Measurements from ENCODE around the gene RBM28. TPM values are rescaled to one million over a fixed set of nuclear protein-coding genes. Genes with fewer than 3 reads are reported as not detected.

RBM28 gene
- total and polyA plus RNA-seq, 2 of the 8 experiments (the other 6 are each of a cell fraction or from before 2014, with no cell fraction given), result 12.8 to 65.3 TPM

GRCh38 chr7:128390871-128391565 lies 47.3 kb upstream of the RBM28 start:
- no peak overlapping the region for H3K14ac ChIP-seq (ENCODE audit: insufficient read length)
- H3K4me1 ChIP-seq (replicated peaks in 1 of 4; ENCODE audit: control insufficient read depth in 3 of 4, insufficient read depth in 4 of 4, low read length in 3 of 4), result peaks cover 0 to 11% (median 9%) of the 10 kb centered on the region in 4 experiments; a peak in 6 of 7 replicates
- no peak overlapping the region for H2BK12ac ChIP-seq (ENCODE audit: low read depth, low read length)
- no peak overlapping the region for H3K27ac ChIP-seq (ENCODE audit: low read depth, low read length)
- WGBS, 2 experiments (ENCODE audit: extremely low coverage in 1 of 2, insufficient coverage in 1 of 2, insufficient read length in 1 of 2, insufficient replicate concordance in 2 of 2, low coverage in 1 of 2, low lambda C conversion rate in 2 of 2, missing lambda C conversion rate in 1 of 2), result 90% methylated on average over 3 of the region's 3 CpGs; no CpG with 5 or more reads in 1 of the 2 experiments
- no peak overlapping the region for H4K5ac ChIP-seq (ENCODE audit: insufficient read length, low read depth, low read length)
- H3K4me3 ChIP-seq (ENCODE audit: extremely low read depth in 1 of 4, insufficient read depth in 2 of 4, low read depth in 3 of 4, low read length in 4 of 4), result no peak overlapping the region
- no peaks in the 10 kb centered on the region for H4K20me1 ChIP-seq (replicated peaks in 1 of 2; ENCODE audit: control insufficient read depth in 1 of 2, insufficient read depth in 2 of 2, low read length in 2 of 2)
- no peaks in the 10 kb centered on the region; the same call in 1 of the 2 replicates for H3K23me2 ChIP-seq (ENCODE audit: low read depth, low read length)
- ChIA-PET CTCF (ENCODE audit: partially characterized antibody) (interaction anchor here (0.7 to 19.2 kb wide), 10 partner anchors 9 to 70 kb away, joined by 3 to 345 read pairs (median 22); partner anchors contain the start of genes PRRT4 and RBM28), POLR2A (ENCODE audit: partially characterized antibody) (interaction anchor here (1.1 to 2.3 kb wide), 4 partner anchors 14 to 46 kb away, joined by 3 to 8 read pairs (median 4); no protein-coding TSS in a partner anchor)
- H2BK15ac ChIP-seq (ENCODE audit: low read length), result no peak overlapping the region
- H3K36me3 ChIP-seq (ENCODE audit: control insufficient read depth in 2 of 4, insufficient read depth in 4 of 4, low read length in 3 of 4), result no peaks in the 10 kb centered on the region
- H4K91ac ChIP-seq (replicated peaks; ENCODE audit: insufficient read length, low read length), result no peak overlapping the region
- H3K27me3 ChIP-seq (replicated peaks in 1 of 4; ENCODE audit: control insufficient read depth in 3 of 4, extremely low read depth in 1 of 4, insufficient read depth in 3 of 4, low read length in 3 of 4), result peaks cover 0 to 6% (median 0%) of the 10 kb centered on the region in 4 experiments; a peak in 2 of 7 replicates
- DNase-seq (ENCODE audit: low read depth in 1 of 2, low spot score in 2 of 2), result no peak
- H3K9ac ChIP-seq (replicated peaks in 1 of 4; ENCODE audit: extremely low read depth in 1 of 4, low read depth in 3 of 4, low read length in 3 of 4), result no peak overlapping the region
- no peak overlapping the region for H4K8ac ChIP-seq (ENCODE audit: extremely low read depth, insufficient read depth, low read length)
- no peak overlapping the region for H2BK120ac ChIP-seq (replicated peaks; ENCODE audit: low read depth, low read length)
- no peak overlapping the region for H2AK5ac ChIP-seq (ENCODE audit: low read depth, low read length)
- H3K56ac ChIP-seq (replicated peaks; ENCODE audit: insufficient read length, low read depth, low read length), result no peak overlapping the region
- no peak overlapping the region for H2BK20ac ChIP-seq (ENCODE audit: low read length)
- no peak overlapping the region for H3K4me2 ChIP-seq (ENCODE audit: insufficient read depth in 1 of 2, low read depth in 2 of 2, low read length in 2 of 2)
- no peak overlapping the region for H2BK5ac ChIP-seq (ENCODE audit: low read depth, low read length)
- no peak overlapping the region for H3K4ac ChIP-seq (replicated peaks; ENCODE audit: insufficient read length, low read depth, low read length)
- H3K18ac ChIP-seq (ENCODE audit: extremely low read depth, low read length), result no peak overlapping the region
- H2AFZ ChIP-seq (ENCODE audit: low read length), result no peak overlapping the region
- H3K23ac ChIP-seq (ENCODE audit: insufficient read length), result no peak overlapping the region
- H3K79me2 ChIP-seq (ENCODE audit: control insufficient read depth in 1 of 2, insufficient read depth in 2 of 2, low read length in 2 of 2), result no peaks in the 10 kb centered on the region
- H3K79me1 ChIP-seq (ENCODE audit: low read depth, low read length), result no peaks in the 10 kb centered on the region
- FAIRE-seq, result no peak
- TF ChIP-seq POU5F1 (IDR thresholded peaks at IDR 0.05; ENCODE audit: low read depth, low read length) (no peak), ZNF274 (IDR thresholded peaks at IDR 0.05; ENCODE audit: borderline replicate concordance, extremely low read depth, low read length) (no peak), JUN (IDR thresholded peaks at IDR 0.05; ENCODE audit: low read depth, low read length) (no peak), E2F6 (IDR thresholded peaks at IDR 0.05) (no peak), SIRT6 (IDR thresholded peaks at IDR 0.05; ENCODE audit: low read length) (no peak), SP1 (IDR thresholded peaks at IDR 0.05; ENCODE audit: low read depth, low read length) (no peak), EZH2 (IDR thresholded peaks at IDR 0.05; ENCODE audit: low read depth, low read length, severe bottlenecking) (no peak), FOSL1 (IDR thresholded peaks at IDR 0.05; ENCODE audit: insufficient read depth, low read depth, low read length) (no peak), GTF2F1 (IDR thresholded peaks at IDR 0.05; ENCODE audit: borderline replicate concordance, low read depth, low read length) (no peak), RBBP5 (IDR thresholded peaks at IDR 0.05; ENCODE audit: borderline replicate concordance, low read depth, low read length) (no peak), EP300 (IDR thresholded peaks at IDR 0.05; ENCODE audit: borderline replicate concordance in 1 of 2, low read depth in 2 of 2, low read length in 2 of 2) (no peak)
- H3K9me3 ChIP-seq (ENCODE audit: insufficient read depth in 2 of 2, low read depth in 1 of 2, low read length in 1 of 2), result no peaks in the 10 kb centered on the region
